Ovary (tissue), 9 donors: ENCODE measurements around the gene USP32. TPM values are rescaled to one million over a fixed set of nuclear protein-coding genes. Genes with fewer than 3 reads are reported as not detected.

Source experiments
- DNase-seq, 5 donors: peaks; one replicate each; pipeline ENCODE4 v3.0.0-alpha.2; 2019 to 2020
- H3K27ac ChIP-seq, 2 donors: fragments of 200-600 bp; one replicate each; pipeline versions ENCODE4 v1.5.1 to v1.8.0; 2019 to 2022
- H3K27me3 ChIP-seq: fragments of 200-600 bp; one replicate; pipeline ENCODE4 v1.8.0; 2022
- H3K36me3 ChIP-seq: fragments of 200-600 bp; sonication (generic); one replicate; pipeline ENCODE4 v1.5.1; 2019
- H3K4me1 ChIP-seq: one replicate; pipeline ENCODE4 v1.8.1; 2013; ENCODE audit warnings: mild to moderate bottlenecking, moderate library complexity; ENCODE audit not compliant: insufficient read depth
- H3K4me3 ChIP-seq: fragments of 200-600 bp; sonication (generic); one replicate; pipeline ENCODE4 v1.5.1; 2017
- H3K9me3 ChIP-seq, 2 donors: fragments of 200-600 bp in 1 of 2; sonication (generic) in 1 of 2; one replicate each; pipeline versions ENCODE4 v1.5.1 to v1.8.1; 2013 to 2019; ENCODE audit warnings: mild to moderate bottlenecking in 1 of 2, moderate library complexity in 1 of 2
- CTCF ChIP-seq, 3 donors: fragments of 450-650 bp in 2 of 3; fragments of 200-600 bp in 1 of 3; IDR thresholded peaks; one replicate each; pipeline versions ENCODE4 v1.5.1 to v1.8.0; 2016 to 2022; ENCODE audit warnings: antibody characterized with exemption in 3 of 3, mild to moderate bottlenecking in 1 of 3
- EP300 ChIP-seq: sonication (generic); formaldehyde crosslinking; IDR thresholded peaks from one replicate; pipeline ENCODE4 v1.6.1; 2017; ENCODE audit warnings: antibody characterized with exemption
- POLR2A ChIP-seq: fragments of 450-650 bp; IDR thresholded peaks from one replicate; pipeline ENCODE4 v1.6.1; 2017; ENCODE audit warnings: antibody characterized with exemption, mild to moderate bottlenecking, moderate library complexity
- WGBS, 3 donors: extraction: QIAGEN DNeasy Blood & Tissue Kit in 1 of 3; methylation state at CpG; one replicate each; pipeline versions ENCODE4 v1.1.5 to v1.1.7; 2013 to 2017; 5-methylcytosine and 5-hydroxymethylcytosine counted together
- intact Hi-C, 4 donors: fragments of 100-400 bp; cut with DNase I; formaldehyde crosslinking; loops; one replicate each; pipeline versions ENCODE4 v1.11.0 to v1.15.1; 2022 to 2023
- polyA plus RNA-seq, 2 donors: library from polyadenylated mRNA; stranded (reverse); fragments of 200-250 nt in 1 of 2; fragments of 350-450 nt in 1 of 2; fragmentation: Illumina TruSeq in 1 of 2; extraction: RNeasy Lipid Tissue Mini Kit (QIAGEN cat#74804) in 1 of 2; gene quantifications; one replicate each; pipeline ENCODE4 v1.2.3, GENCODE V29; 2013 to 2014
- total RNA-seq, 7 donors: library from RNA; depleted of rRNA in 2 of 7; stranded (reverse); fragments of >200 nt in 2 of 7; fragmentation: NEBNext Ultra II Directional in 3 of 7; extraction: Animal tissue kit (Norgen Biotek cat#: 25700) in 3 of 7; gene quantifications; one replicate each; pipeline versions ENCODE4 v1.1.0 to v1.2.4, GENCODE V29; 2016 to 2023
- donor health status: DM: no; HTN: no; CAD: no; lungs with moderate emphysema.
- donor health status: DM: no; HTN: no; CAD: no.
- donor health status: Bipolar disorder and iron deficiency.
- donor health status: DM: yes; HTN: yes; CAD: no.
- donor health status: DM: no; HTN: no; CAD: no.
- donor health status: DM: yes; HTN: yes; CAD: no.

Gene USP32
- total and polyA plus RNA-seq, 9 donors = 8.7 to 37.6 (median 32.9) TPM

DNA sequence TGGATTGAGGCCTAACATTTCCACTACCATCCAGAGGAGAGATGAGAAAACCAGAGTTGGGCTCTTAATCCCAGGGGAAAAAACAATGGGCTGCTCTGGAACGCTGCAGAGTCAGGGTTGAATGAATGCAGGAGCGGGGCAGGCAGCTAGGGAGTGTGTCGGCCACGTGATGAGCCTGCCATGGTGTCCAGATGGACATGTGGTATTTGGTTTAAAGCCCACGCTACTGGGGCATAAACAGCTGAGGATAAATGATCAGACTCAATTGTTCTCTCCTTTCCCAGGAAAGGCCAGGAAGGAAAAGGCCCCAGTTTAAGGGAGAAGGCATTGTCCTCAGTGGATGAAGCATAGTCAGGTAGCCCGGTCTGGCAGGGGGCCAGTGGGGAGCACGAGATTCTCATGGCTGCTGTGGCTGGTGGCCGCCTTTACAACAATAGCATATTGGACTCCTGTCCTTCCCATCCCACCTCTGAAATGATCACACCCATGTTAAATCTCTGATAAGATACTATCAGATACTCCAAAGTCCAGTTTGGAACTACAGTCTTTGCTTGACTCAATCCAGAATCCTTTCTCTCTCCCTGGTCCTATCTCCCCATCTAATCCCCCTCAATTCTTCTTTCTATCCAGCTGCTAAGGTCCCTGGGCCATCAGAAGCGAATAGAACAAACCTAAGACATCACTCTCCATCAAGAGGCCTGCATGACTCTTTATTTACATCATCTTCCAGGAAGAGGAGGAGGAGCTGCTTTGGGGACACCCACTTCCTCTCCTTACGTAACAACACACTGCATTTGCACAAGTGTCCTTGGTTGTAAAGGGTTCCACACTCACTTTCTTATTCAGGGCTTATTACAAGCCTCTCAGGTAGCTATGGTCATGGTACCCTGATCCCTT is 221.8 kb downstream of the USP32 start:
- no peak overlapping the region for H3K4me3 ChIP-seq
- intact Hi-C loops = no loop called here
- WGBS, 3 donors = 58 to 72% (median 67%) methylated on average over 10 of the region's 10 CpGs
- TF ChIP-seq POLR2A = no peak
- TF ChIP-seq EP300 = no peak
- no peak for TF ChIP-seq CTCF (IDR thresholded peaks at IDR 0.05)
- H3K27me3 ChIP-seq = no peaks in the 10 kb centered on the region
- H3K27ac ChIP-seq = no peak overlapping the region
- peaks cover 3% of the 10 kb centered on the region for H3K4me1 ChIP-seq
- no peaks in the 10 kb centered on the region for H3K9me3 ChIP-seq
- DNase-seq = no peak
- H3K36me3 ChIP-seq = no peaks in the 10 kb centered on the region

DNA sequence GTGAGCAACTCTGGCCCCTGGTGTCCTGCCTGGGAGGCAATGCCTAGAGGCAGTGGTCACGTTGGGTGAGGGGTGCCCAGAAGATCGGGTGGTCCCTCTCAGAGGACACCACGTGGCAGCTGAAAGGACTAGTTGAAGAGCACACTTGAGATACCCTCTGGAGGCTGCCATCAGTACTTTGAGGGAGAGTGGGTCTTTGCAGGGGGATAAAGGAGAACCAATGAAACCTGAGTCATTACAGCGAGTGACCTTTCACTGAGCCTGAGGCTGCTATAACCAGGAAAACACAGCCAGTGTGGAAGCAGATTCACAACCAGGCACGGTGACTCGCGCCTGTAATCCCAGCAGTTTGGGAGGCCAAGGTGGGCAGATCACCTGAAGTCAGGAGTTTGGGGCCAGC is 223.3 kb downstream of the USP32 start:
- no peak for DNase-seq
- WGBS, 3 donors = 66 to 72% (median 70%) methylated on average over 7 of the region's 7 CpGs
- intact Hi-C loops = no loop called here
- Histone ChIP-seq H3K27me3 (no peaks in the 10 kb centered on the region), H3K4me1 (peaks cover 3% of the 10 kb centered on the region), H3K36me3 (no peaks in the 10 kb centered on the region), H3K9me3 (no peaks in the 10 kb centered on the region), H3K27ac (no peak overlapping the region), H3K4me3 (no peak overlapping the region)
- TF ChIP-seq EP300 = no peak
- TF ChIP-seq CTCF (IDR thresholded peaks at IDR 0.05) = no peak
- TF ChIP-seq POLR2A = no peak

DNA sequence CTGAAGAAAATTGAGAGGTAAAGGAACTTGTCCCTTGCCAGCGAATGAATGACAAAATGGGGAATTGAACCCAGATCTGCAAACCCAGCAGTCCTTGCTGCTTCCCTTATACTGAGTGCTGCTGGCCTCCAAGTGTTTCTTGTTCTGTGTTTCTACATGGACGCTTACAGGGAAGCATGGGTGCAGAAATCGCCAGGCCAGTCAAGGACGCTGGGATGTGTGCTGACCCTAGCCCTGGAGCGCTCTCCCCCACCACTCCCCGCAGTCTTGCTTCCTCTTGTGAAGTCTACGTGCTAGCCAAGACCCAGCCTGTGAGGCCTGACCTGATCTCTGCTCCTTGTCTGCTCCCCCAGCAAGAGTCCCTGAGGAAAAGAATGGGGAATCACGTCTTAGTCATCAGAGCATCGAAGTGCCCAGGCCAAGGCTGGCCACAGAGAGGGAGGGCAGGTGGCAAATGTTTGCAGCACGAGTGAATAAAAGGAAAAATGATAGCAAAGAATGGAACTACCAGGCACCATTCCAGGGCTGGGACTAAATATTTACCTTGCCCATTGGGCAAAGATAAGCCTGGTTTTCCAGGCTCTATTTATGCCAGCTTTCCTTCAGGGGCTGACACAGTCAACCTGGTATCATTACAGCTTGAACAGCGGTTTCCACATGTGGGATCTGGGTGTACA is 224.7 kb downstream of the USP32 start:
- no peaks in the 10 kb centered on the region for H3K36me3 ChIP-seq
- H3K4me3 ChIP-seq = no peak overlapping the region
- DNase-seq = no peak
- H3K9me3 ChIP-seq = no peaks in the 10 kb centered on the region
- H3K27ac ChIP-seq = no peak overlapping the region
- 27 to 50% (median 33%) methylated on average over 11 of the region's 11 CpGs for WGBS, 3 donors
- H3K27me3 ChIP-seq = no peaks in the 10 kb centered on the region
- TF ChIP-seq POLR2A = no peak
- no peak for TF ChIP-seq CTCF (IDR thresholded peaks at IDR 0.05)
- no peak for TF ChIP-seq EP300
- peaks cover 3% of the 10 kb centered on the region for H3K4me1 ChIP-seq
- intact Hi-C loops = no loop called here

- WGBS, 3 donors = 71 to 75% (median 71%) methylated on average over 5 of the region's 5 CpGs
- Histone ChIP-seq H3K27me3 (no peaks in the 10 kb centered on the region), H3K36me3 (no peaks in the 10 kb centered on the region), H3K27ac (no peak overlapping the region), H3K4me3 (no peak overlapping the region), H3K4me1 (peaks cover 3% of the 10 kb centered on the region), H3K9me3 (no peaks in the 10 kb centered on the region)
- DNase-seq = no peak
- intact Hi-C loops = no loop called here
- TF ChIP-seq CTCF (IDR thresholded peaks at IDR 0.05) (no peak), POLR2A (no peak), EP300 (no peak)
These were observed 226.0 kb downstream of the USP32 start for GRCh38 chr17:60165971-60166370.
